HEK293T (cell line): ENCODE data around the gene KRT3.

Experiments
- CTCF ChIA-PET: fragments of 350-600 bp; formaldehyde crosslinking; extraction: SDS; loops from one replicate; lab custom pipeline; 2021; ENCODE audit warnings: antibody characterized with exemption, inconsistent platforms; lab: Yijun Ruan, JAX
- POLR2A ChIA-PET: fragments of 350-600 bp; formaldehyde crosslinking; extraction: SDS; loops from one replicate; lab custom pipeline; 2020; ENCODE audit warnings: antibody characterized with exemption, inconsistent platforms; lab: Yijun Ruan, JAX
- DNase-seq: peaks from one replicate; pipeline ENCODE4 v3.0.0; 2012; ENCODE audit warnings: mixed read lengths; ENCODE audit errors: extremely low spot score
- ARNT ChIP-seq: fragments of 450-650 bp; IDR thresholded peaks from 2 replicates; pipeline ENCODE4 v1.6.1; 2017; ENCODE audit warnings: mild to moderate bottlenecking
- BHLHE40 ChIP-seq: fragments of 450-650 bp; IDR thresholded peaks from 2 replicates; pipeline ENCODE4 v1.6.1; 2016; ENCODE audit warnings: mild to moderate bottlenecking, moderate library complexity, borderline replicate concordance
- CTBP1 ChIP-seq: fragments of 450-650 bp; IDR thresholded peaks from 2 replicates; pipeline ENCODE4 v1.6.1; 2016; ENCODE audit warnings: borderline replicate concordance
- ELF4 ChIP-seq: fragments of 450-650 bp; IDR thresholded peaks from 2 replicates; pipeline ENCODE4 v1.6.1; 2017; ENCODE audit warnings: antibody characterized with exemption
- FOXA1 ChIP-seq: fragments of 450-650 bp; IDR thresholded peaks from 2 replicates; pipeline ENCODE4 v1.6.1; 2016; ENCODE audit warnings: mild to moderate bottlenecking
- FOXK2 ChIP-seq: fragments of 450-650 bp; IDR thresholded peaks from 2 replicates; pipeline ENCODE4 v1.6.1; 2016; ENCODE audit warnings: mild to moderate bottlenecking
- FOXM1 ChIP-seq: fragments of 450-650 bp; IDR thresholded peaks from 2 replicates; pipeline ENCODE4 v1.6.1; 2017; ENCODE audit warnings: mild to moderate bottlenecking, borderline replicate concordance
- HDGF ChIP-seq: fragments of 450-650 bp; IDR thresholded peaks from 2 replicates; pipeline ENCODE4 v1.6.1; 2017; ENCODE audit warnings: antibody characterized with exemption, borderline replicate concordance
- L3MBTL2 ChIP-seq: fragments of 450-650 bp; conservative IDR thresholded peaks from 2 replicates; pipeline ENCODE4 v1.6.1; 2016; ENCODE audit warnings: mild to moderate bottlenecking
- LEF1 ChIP-seq: fragments of 450-650 bp; IDR thresholded peaks from 2 replicates; pipeline ENCODE4 v1.6.1; 2017; ENCODE audit warnings: mild to moderate bottlenecking, borderline replicate concordance
- NFRKB ChIP-seq: fragments of 450-650 bp; IDR thresholded peaks from 2 replicates; pipeline ENCODE4 v1.6.1; 2016; ENCODE audit warnings: mild to moderate bottlenecking, moderate library complexity
- PKNOX1 ChIP-seq: fragments of 450-650 bp; IDR thresholded peaks from 2 replicates; pipeline ENCODE4 v1.6.1; 2016
- SP1 ChIP-seq: fragments of 450-650 bp; IDR thresholded peaks from 2 replicates; pipeline ENCODE4 v1.6.1; 2017
- SUZ12 ChIP-seq: fragments of 450-650 bp; IDR thresholded peaks from 2 replicates; pipeline ENCODE4 v1.6.1; 2016; ENCODE audit warnings: mild to moderate bottlenecking
- TARDBP ChIP-seq: fragments of 450-650 bp; IDR thresholded peaks from 2 replicates; pipeline ENCODE4 v1.6.1; 2016
- ZNF384 ChIP-seq: fragments of 450-650 bp; IDR thresholded peaks from 2 replicates; pipeline ENCODE4 v1.6.1; 2016

The KRT3 gene

GRCh38 chr12:52827499-52828090, 31.7 kb upstream of the KRT3 start:
- ChIA-PET CTCF (no interaction called here), POLR2A (no interaction called here)
- DNase-seq = no peak
- no peak for TF ChIP-seq ELF4
- TF ChIP-seq FOXM1 = no peak
- no peak for TF ChIP-seq SUZ12
- no peak for TF ChIP-seq ARNT
- TF ChIP-seq NFRKB = no peak
- no peak for TF ChIP-seq FOXA1

GRCh38 chr12:52826611-52827498, 30.9 kb upstream of the KRT3 start:
- no peak for DNase-seq
- POLR2A ChIA-PET = no interaction called here
- TF ChIP-seq ZNF384 (no peak), FOXM1 (no peak), SP1 (no peak), BHLHE40 (no peak), TARDBP (no peak), NFRKB (no peak)
- CTCF ChIA-PET = no interaction called here

DNA sequence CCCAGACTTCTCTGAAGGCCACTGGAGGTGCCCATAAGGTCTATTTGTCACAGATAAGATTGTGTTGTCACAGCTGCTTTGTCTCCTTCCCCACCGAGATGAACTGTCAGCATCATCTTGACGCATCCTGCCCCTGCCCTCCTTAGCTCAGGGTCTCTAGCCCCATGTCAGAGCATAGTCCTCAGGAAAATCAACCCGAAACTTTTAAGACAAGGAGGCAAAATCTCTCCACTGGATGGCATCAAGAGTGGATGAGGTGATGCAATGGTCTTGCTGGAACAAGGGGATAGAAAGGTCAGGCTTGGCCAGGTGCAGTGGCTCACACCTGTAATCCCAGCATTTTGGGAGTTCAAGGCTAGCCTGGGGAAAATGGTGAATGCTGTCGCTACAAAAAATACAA, 30.0 kb upstream of the KRT3 start:
- no peak for TF ChIP-seq HDGF
- no peak for TF ChIP-seq FOXK2
- DNase-seq = no peak
- CTCF ChIA-PET = no interaction called here
- POLR2A ChIA-PET = no interaction called here

- ChIA-PET POLR2A (no interaction called here), CTCF (no interaction called here)
- TF ChIP-seq FOXA1 = no peak
- TF ChIP-seq TARDBP = no peak
- TF ChIP-seq HDGF = no peak
- TF ChIP-seq L3MBTL2 = no peak
- TF ChIP-seq FOXK2 = no peak
- no peak for TF ChIP-seq PKNOX1
- no peak for TF ChIP-seq ELF4
- DNase-seq = no peak
These were observed 29.0 kb upstream of the KRT3 start for GRCh38 chr12:52824741-52825410.

DNA sequence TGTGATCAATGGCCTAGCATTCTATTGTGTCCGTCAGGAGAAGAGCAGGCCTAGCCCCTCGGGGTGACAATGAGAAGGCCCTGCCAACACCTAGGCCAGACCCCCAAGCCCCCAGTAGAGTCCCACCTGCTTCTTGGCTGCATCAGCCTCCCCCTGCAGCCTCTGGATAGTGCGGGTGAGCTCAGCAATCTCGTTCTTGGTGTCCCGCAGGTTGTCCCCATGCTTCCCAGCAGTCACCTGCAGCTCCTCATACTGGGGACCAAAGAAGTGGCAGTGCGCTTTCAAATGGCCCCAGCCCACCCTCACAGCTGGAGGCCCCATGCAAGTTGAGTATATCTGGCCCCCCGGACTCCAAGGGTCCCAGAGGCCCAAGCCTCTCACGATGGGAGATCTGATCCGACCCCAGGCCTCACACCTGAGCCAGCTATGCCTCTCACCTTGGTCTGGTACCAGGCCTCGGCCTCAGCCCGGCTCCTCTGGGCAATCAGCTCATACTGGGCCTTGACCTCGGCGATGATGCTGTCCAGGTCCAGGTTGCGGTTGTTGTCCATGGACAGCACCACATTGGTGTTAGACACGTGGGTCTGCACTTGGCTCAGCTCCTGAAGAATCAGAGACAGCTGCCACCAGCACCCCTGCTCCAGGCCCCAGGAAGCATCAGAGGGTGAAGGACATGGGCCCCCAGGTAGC, 28.0 kb upstream of the KRT3 start:
- CTCF ChIA-PET = no interaction called here
- TF ChIP-seq BHLHE40 (no peak), FOXM1 (no peak), SUZ12 (no peak), ARNT (no peak)
- DNase-seq = no peak
- POLR2A ChIA-PET = no interaction called here

GRCh38 chr12:52822771-52823510, 27.0 kb upstream of the KRT3 start:
- ChIA-PET POLR2A (no interaction called here), CTCF (interaction anchor here (0.6 kb wide), 1 partner anchor 32 kb away, joined by 3 read pairs; no protein-coding TSS in a partner anchor)
- TF ChIP-seq FOXA1 = no peak
- TF ChIP-seq PKNOX1 = no peak
- no peak for TF ChIP-seq ZNF384
- TF ChIP-seq HDGF = no peak
- TF ChIP-seq TARDBP = no peak
- TF ChIP-seq SP1 = no peak
- no peak for TF ChIP-seq LEF1
- TF ChIP-seq ARNT = no peak
- no peak for TF ChIP-seq L3MBTL2
- no peak for TF ChIP-seq FOXM1
- TF ChIP-seq SUZ12 = no peak
- TF ChIP-seq ELF4 = no peak
- TF ChIP-seq BHLHE40 = no peak
- no peak for TF ChIP-seq FOXK2
- no peak for TF ChIP-seq CTBP1
- TF ChIP-seq NFRKB = no peak
- DNase-seq = no peak
